Measurements from ENCODE around the gene SERPINB1.
"Not testable (repeated sequence)": the region's sequence is repeated elsewhere in the genome, so short reads cannot be mapped to it uniquely, and the experiment has no call there.

SERPINB1 gene

GRCh38 chr6:2810092-2810671 lies 31.5 kb downstream of the SERPINB1 start:
- no peak for DNase-seq

GRCh38 chr6:2809015-2809414 lies 32.6 kb downstream of the SERPINB1 start:
- DNase-seq = no peak

- DNase-seq = no peak
Observed at GRCh38 chr6:2807342-2808090, 34.1 kb downstream of the SERPINB1 start.

GRCh38 chr6:2806644-2807043 lies 35.0 kb downstream of the SERPINB1 start:
- DNase-seq = no peak

- no peak for DNase-seq
Observed at GRCh38 chr6:2805031-2805430, 36.6 kb downstream of the SERPINB1 start.

- no peak for DNase-seq
Observed at GRCh38 chr6:2804516-2804915, 37.1 kb downstream of the SERPINB1 start.

- DNase-seq = no peak
Observed at GRCh38 chr6:2803731-2804429, 37.8 kb downstream of the SERPINB1 start.

GRCh38 chr6:2802521-2803060 lies 39.1 kb downstream of the SERPINB1 start:
- DNase-seq = no peak

GRCh38 chr6:2801687-2802086 lies 40.0 kb downstream of the SERPINB1 start:
- not testable (repeated sequence) for DNase-seq

- DNase-seq = no peak
Observed at GRCh38 chr6:2800552-2801316, 40.9 kb downstream of the SERPINB1 start.

GRCh38 chr6:2799936-2800527 lies 41.6 kb downstream of the SERPINB1 start:
- DNase-seq = peak; percentile 25

GRCh38 chr6:2798586-2799134 lies 43.0 kb downstream of the SERPINB1 start:
- no peak for DNase-seq

- DNase-seq = peak; percentile 32
Observed at GRCh38 chr6:2797564-2798031, 44.1 kb downstream of the SERPINB1 start.

- no peak for DNase-seq
Observed at GRCh38 chr6:2796861-2797260, 44.8 kb downstream of the SERPINB1 start.

GRCh38 chr6:2795956-2796355 lies 45.7 kb downstream of the SERPINB1 start:
- no peak for DNase-seq

GRCh38 chr6:2795162-2795561 lies 46.5 kb downstream of the SERPINB1 start:
- DNase-seq = no peak

GRCh38 chr6:2794171-2794730 lies 47.4 kb downstream of the SERPINB1 start:
- no peak for DNase-seq

GRCh38 chr6:2793534-2794151 lies 48.0 kb downstream of the SERPINB1 start:
- peak; percentile 66 for DNase-seq

GRCh38 chr6:2792330-2793110 lies 49.1 kb downstream of the SERPINB1 start:
- no peak for DNase-seq

GRCh38 chr6:2791450-2791974 lies 50.2 kb downstream of the SERPINB1 start:
- DNase-seq = no peak

Measured in GDM1 (cell line).